COLO668 (cell line): ENCODE measurements around the gene CHSY1.

Experiments
- DNase-seq: peaks from one replicate; lab custom pipeline; 2025; ENCODE audit not compliant: unreplicated experiment; lab: John Stamatoyannopoulos, UW

Gene CHSY1

GRCh38 chr15:101189409-101190091 lies 62.3 kb downstream of the CHSY1 start:
- no peak for DNase-seq

- no peak for DNase-seq
Measured at GRCh38 chr15:101188637-101189408, 63.0 kb downstream of the CHSY1 start.

GRCh38 chr15:101187820-101188636 lies 63.8 kb downstream of the CHSY1 start:
- DNase-seq, result no peak

GRCh38 chr15:101185770-101186169 lies 66.1 kb downstream of the CHSY1 start:
- no peak for DNase-seq

- no peak for DNase-seq
Measured at GRCh38 chr15:101185336-101185735, 66.5 kb downstream of the CHSY1 start.

- no peak for DNase-seq
Measured at GRCh38 chr15:101184830-101185229, 67.0 kb downstream of the CHSY1 start.

- no peak for DNase-seq
Measured at GRCh38 chr15:101183931-101184305, 67.9 kb downstream of the CHSY1 start.

- DNase-seq, result no peak
Measured at GRCh38 chr15:101183226-101183930, 68.5 kb downstream of the CHSY1 start.

- no peak for DNase-seq
Measured at GRCh38 chr15:101182215-101182614, 69.6 kb downstream of the CHSY1 start.

GRCh38 chr15:101181349-101181748 lies 70.5 kb downstream of the CHSY1 start:
- DNase-seq, result no peak

GRCh38 chr15:101180620-101181307 lies 71.1 kb downstream of the CHSY1 start:
- DNase-seq, result no peak

GRCh38 chr15:101179341-101180153 lies 72.3 kb downstream of the CHSY1 start:
- no peak for DNase-seq

- DNase-seq, result no peak
Measured at GRCh38 chr15:101178931-101179330, 72.9 kb downstream of the CHSY1 start.

- no peak for DNase-seq
Measured at GRCh38 chr15:101178479-101178878, 73.4 kb downstream of the CHSY1 start.

- DNase-seq, result no peak
Measured at GRCh38 chr15:101177866-101178265, 74.0 kb downstream of the CHSY1 start.

GRCh38 chr15:101176625-101177024 lies 75.2 kb downstream of the CHSY1 start:
- DNase-seq, result no peak

GRCh38 chr15:101175401-101175800 lies 76.4 kb downstream of the CHSY1 start:
- DNase-seq, result no peak

- no peak for DNase-seq
Measured at GRCh38 chr15:101174152-101174920, 77.5 kb downstream of the CHSY1 start.
